GM12872 (cell line): Measurements from ENCODE around the gene INPP5A.

ENCODE experiments used
- CTCF ChIP-seq: IDR thresholded peaks from 3 replicates; pipeline ENCODE4 v1.5.1; 2011; ENCODE audit warnings: low read depth, mild to moderate bottlenecking, low read length, moderate library complexity; ENCODE audit not compliant: insufficient read depth

INPP5A gene

GRCh38 chr10:132512052-132512442, 25.5 kb upstream of the INPP5A start:
- no peak for TF ChIP-seq CTCF

GRCh38 chr10:132512693-132513345, 24.8 kb upstream of the INPP5A start:
- no peak for TF ChIP-seq CTCF

GRCh38 chr10:132514821-132515520, 22.6 kb upstream of the INPP5A start:
- TF ChIP-seq CTCF = no peak

- TF ChIP-seq CTCF = no peak
Observed at GRCh38 chr10:132515811-132516726, 21.5 kb upstream of the INPP5A start.

- TF ChIP-seq CTCF = no peak
Observed at GRCh38 chr10:132516771-132517725, 20.5 kb upstream of the INPP5A start.

- no peak for TF ChIP-seq CTCF
Observed at GRCh38 chr10:132517951-132518521, 19.6 kb upstream of the INPP5A start.
